GM10266 (cell line): ENCODE measurements around the gene KIF16B.
"Not testable (repeated sequence)": the region's sequence is repeated elsewhere in the genome, so short reads cannot be mapped to it uniquely, and the experiment has no call there.

Experiments
- DNase-seq: peaks from one replicate; pipeline ENCODE4 v3.0.0; 2012; ENCODE audit errors: extremely low spot score
- CTCF ChIP-seq: IDR thresholded peaks from 2 replicates; pipeline ENCODE4 v1.5.1; 2012; ENCODE audit warnings: mild to moderate bottlenecking, low read depth; ENCODE audit not compliant: control insufficient read depth, insufficient read depth; ENCODE audit errors: missing control alignments

The KIF16B gene

DNA sequence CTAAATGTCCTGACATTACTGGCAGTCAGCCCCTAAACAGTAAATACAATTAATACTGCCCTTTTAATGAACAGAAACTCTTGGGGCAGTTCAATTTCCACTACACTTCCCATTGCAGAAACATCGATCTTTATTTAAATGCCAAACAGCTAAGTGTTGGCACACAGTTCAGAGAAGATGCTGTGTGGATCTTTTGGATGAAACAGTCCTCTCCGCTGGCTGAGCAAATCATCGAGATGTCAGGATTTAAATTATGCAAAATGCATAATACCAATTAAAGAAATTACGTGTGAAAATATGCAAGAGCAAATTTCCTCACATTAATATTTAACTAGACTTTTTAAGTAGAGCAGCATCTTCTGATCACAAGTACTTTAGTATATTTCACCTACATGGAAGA is 132.6 kb downstream of the KIF16B start:
- DNase-seq = no peak

DNA sequence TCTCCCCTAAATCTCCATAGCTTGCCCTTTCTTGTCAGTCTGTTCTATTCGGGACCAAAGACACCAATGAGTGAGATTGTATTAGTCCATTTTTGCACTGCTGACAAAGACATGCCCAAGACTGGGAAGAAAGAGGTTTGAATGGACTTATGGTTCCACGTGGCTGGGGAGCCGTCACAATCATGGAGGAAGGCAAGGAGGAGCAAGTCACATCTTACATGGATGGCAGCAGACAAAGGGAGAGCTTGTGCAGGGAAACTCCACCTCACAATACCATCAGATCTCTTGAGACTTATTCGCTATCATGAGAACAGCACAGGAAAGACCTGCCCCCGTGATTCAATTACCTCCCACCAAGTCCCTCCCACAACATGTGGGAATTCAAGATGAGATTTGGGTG is 133.7 kb downstream of the KIF16B start:
- not testable (repeated sequence) for DNase-seq

More for the DNA sequence above, 132.6 kb downstream of the KIF16B start:
- TF ChIP-seq CTCF = no peak

DNA sequence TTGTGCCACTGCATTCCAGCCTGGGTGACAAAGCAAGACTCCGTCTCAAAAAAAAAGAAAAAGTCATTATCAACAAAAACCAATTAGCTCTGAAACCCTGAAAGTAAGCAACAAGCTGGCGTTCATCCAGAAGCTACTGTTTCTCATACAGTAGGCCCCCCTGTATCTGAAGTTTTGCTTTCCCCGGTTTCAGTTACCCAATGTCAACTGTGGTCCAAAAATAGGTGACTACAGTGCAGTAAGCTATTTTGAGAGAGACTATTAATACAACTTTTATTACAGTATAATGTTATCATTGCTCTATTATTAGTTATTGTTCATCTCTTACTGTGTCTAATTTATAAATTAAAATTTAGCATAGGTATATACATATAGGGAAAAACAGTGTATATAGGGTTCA is 135.1 kb downstream of the KIF16B start:
- no peak for DNase-seq
- TF ChIP-seq CTCF = no peak

- DNase-seq = no peak
- no peak for TF ChIP-seq CTCF
These were observed 135.8 kb downstream of the KIF16B start for GRCh38 chr20:16437387-16437996.

DNA sequence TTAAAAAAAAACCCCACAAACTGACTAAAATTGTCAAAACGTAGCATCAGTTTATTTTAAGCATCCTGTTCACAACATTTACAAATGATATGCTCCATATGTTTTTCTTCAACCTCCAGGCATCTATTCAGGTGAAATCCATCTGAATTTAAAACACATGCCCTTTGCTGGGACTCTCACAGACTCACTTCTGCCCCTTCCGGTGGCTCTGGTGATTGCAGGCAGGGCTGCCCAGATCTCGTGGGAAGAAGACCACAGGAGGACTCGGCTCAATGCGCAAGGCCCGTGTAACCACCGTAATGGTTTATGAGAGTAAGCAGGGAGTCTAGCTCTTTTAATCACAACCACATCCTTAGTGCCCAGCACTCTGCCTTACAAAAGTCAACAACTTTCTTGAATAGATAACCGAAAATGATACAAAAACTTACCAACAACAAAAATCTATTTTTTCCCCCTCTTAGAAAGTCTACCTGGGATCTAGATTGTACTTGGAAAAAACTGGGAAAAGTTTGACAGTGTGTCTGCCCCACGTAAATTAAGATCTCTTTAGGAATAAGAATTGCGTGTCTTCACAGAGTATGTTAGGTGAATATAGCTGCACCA is 139.1 kb downstream of the KIF16B start:
- peak; percentile 13 for DNase-seq
- peak; percentile 59 for TF ChIP-seq CTCF

- no peak for TF ChIP-seq CTCF
- no peak for DNase-seq
These were observed 140.0 kb downstream of the KIF16B start for GRCh38 chr20:16433293-16433580.

GRCh38 chr20:16432466-16433292 is 140.6 kb downstream of the KIF16B start:
- TF ChIP-seq CTCF = no peak
- no peak for DNase-seq

DNA sequence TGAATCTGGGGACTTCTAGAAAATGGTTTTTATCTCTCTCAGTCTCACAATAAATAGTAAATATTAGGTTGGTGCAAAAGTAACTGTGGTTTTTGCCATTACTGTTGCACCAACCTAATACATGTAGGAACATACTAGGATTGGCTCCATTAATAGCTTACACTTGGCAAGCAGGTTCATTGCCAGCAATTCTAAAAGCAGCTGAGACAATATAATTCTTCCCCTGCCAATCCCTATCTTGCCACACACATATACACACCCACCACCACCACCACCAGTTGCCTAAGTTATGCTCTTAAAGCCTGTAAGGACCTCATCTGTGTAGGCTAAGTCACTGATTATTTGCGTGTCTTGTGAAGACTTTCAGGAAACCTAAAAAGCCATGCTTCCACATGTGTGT is 145.1 kb downstream of the KIF16B start:
- no peak for TF ChIP-seq CTCF
- no peak for DNase-seq
